ENCODE results near the gene NTN4.

DNA sequence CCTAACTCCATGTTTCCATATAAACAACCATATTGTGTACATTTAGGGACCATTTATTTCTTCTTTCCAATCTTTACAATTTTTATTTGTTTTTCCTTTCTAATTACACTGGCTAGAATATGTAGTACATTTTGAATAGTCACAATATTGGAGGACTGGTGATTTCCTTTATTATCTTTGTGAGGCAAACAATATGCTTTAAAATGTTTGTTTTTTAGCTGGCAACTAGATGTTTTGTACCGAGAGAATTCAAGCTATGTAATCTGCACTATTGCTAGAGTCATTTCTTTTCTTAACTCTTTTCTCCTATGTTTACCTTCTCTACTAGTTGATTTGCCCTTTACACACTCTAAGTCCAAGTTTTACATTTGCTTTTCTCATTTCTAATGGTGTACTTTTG lies 13.3 kb upstream of the NTN4 start:
- TF ChIP-seq POLR2A (IDR thresholded peaks at IDR 0.05): no peak
- TF ChIP-seq, protein P1, sequence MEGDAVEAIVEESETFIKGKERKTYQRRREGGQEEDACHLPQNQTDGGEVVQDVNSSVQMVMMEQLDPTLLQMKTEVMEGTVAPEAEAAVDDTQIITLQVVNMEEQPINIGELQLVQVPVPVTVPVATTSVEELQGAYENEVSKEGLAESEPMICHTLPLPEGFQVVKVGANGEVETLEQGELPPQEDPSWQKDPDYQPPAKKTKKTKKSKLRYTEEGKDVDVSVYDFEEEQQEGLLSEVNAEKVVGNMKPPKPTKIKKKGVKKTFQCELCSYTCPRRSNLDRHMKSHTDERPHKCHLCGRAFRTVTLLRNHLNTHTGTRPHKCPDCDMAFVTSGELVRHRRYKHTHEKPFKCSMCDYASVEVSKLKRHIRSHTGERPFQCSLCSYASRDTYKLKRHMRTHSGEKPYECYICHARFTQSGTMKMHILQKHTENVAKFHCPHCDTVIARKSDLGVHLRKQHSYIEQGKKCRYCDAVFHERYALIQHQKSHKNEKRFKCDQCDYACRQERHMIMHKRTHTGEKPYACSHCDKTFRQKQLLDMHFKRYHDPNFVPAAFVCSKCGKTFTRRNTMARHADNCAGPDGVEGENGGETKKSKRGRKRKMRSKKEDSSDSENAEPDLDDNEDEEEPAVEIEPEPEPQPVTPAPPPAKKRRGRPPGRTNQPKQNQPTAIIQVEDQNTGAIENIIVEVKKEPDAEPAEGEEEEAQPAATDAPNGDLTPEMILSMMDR (IDR thresholded peaks at IDR 0.05): no peak
